Fibroblast of lung (primary cell): ENCODE data around the gene SMARCE1. TPM values are rescaled to one million over a fixed set of nuclear protein-coding genes. Genes with fewer than 3 reads are reported as not detected.

Experiments
- DNase-seq, 2 donors: peaks; one replicate each; pipeline versions ENCODE4 v3.0.0 to v3.0.0-alpha.2; 2010; ENCODE audit warnings: low read depth in 2 of 2
- H2AFZ ChIP-seq: 2 replicates; pipeline ENCODE4 v1.5.1; 2012; ENCODE audit warnings: low read length, control low read depth, inconsistent platforms
- H3K27ac ChIP-seq: 2 replicates; pipeline ENCODE4 v1.5.1; 2011; ENCODE audit warnings: low read length, control low read depth; ENCODE audit not compliant: insufficient read depth
- H3K27me3 ChIP-seq: 2 replicates; pipeline ENCODE4 v1.5.1; 2011; ENCODE audit warnings: mild to moderate bottlenecking, low read length; ENCODE audit not compliant: control insufficient read depth, insufficient read depth
- H3K36me3 ChIP-seq: 2 replicates; pipeline ENCODE4 v1.5.1; 2011; ENCODE audit warnings: low read length; ENCODE audit not compliant: control insufficient read depth, insufficient read depth
- H3K4me1 ChIP-seq: 2 replicates; pipeline ENCODE4 v1.5.1; 2011; ENCODE audit warnings: low read length; ENCODE audit not compliant: control insufficient read depth, insufficient read depth; ENCODE audit errors: extremely low read depth
- H3K4me2 ChIP-seq: 2 replicates; pipeline ENCODE4 v1.5.1; 2011; ENCODE audit warnings: low read length, control low read depth; ENCODE audit not compliant: insufficient read depth; ENCODE audit errors: extremely low read depth
- H3K4me3 ChIP-seq, 4 experiments: fragments of 200-600 bp in 1 of 4; sonication (generic) in 1 of 4; replicated peaks in 1 of 4; 2 replicates each; pipeline ENCODE4 v1.5.1; 2011 to 2016; ENCODE audit warnings: low read length in 4 of 4, low read depth in 3 of 4, mild to moderate bottlenecking in 3 of 4, control low read depth in 2 of 4, inconsistent platforms in 1 of 4, mixed read lengths in 1 of 4; ENCODE audit not compliant: insufficient read depth in 1 of 4; ENCODE audit errors: control extremely low read depth in 1 of 4
- H3K79me2 ChIP-seq: 2 replicates; pipeline ENCODE4 v1.5.1; 2012; ENCODE audit warnings: mild to moderate bottlenecking, low read length, inconsistent platforms; ENCODE audit not compliant: control insufficient read depth, insufficient read depth
- H3K9ac ChIP-seq: 2 replicates; pipeline ENCODE4 v1.5.1; 2011; ENCODE audit warnings: mild to moderate bottlenecking, low read length, control low read depth; ENCODE audit not compliant: insufficient read depth
- H3K9me3 ChIP-seq: 2 replicates; pipeline ENCODE4 v1.5.1; 2012; ENCODE audit warnings: low read depth, low read length; ENCODE audit not compliant: control insufficient read depth, insufficient read depth
- H4K20me1 ChIP-seq: 2 replicates; pipeline ENCODE4 v1.5.1; 2011; ENCODE audit warnings: low read length; ENCODE audit not compliant: control insufficient read depth, insufficient read depth; ENCODE audit errors: extremely low read depth
- CTCF ChIP-seq, 2 donors: IDR thresholded peaks in 1 of 2; conservative IDR thresholded peaks in 1 of 2; 1 replicate in 1 of 2; 2 replicates in 1 of 2; pipeline ENCODE4 v1.5.1; 2011 to 2012; ENCODE audit warnings: low read length in 2 of 2, control low read depth in 1 of 2, inconsistent platforms in 1 of 2, low read depth in 1 of 2, mild to moderate bottlenecking in 1 of 2
- EZH2 ChIP-seq: IDR thresholded peaks from 2 replicates; pipeline ENCODE4 v1.5.1; 2012; ENCODE audit warnings: low read length, control low read depth, mild to moderate bottlenecking; ENCODE audit errors: missing control alignments
- polyA plus RNA-seq, 2 donors: library from polyadenylated mRNA; depleted of rRNA in 1 of 2; stranded (reverse) in 1 of 2; unstranded in 1 of 2; fragments of >200 nt; gene quantifications; 2 replicates each; pipeline ENCODE4 v1.2.1, GENCODE V29; 2011 to 2012; ENCODE audit warnings: missing spikeins in 1 of 2
- total RNA-seq: library from RNA; depleted of rRNA; stranded (reverse); fragments of >200 nt; gene quantifications from 2 replicates; pipeline ENCODE4 v1.2.1, GENCODE V29; 2014

SMARCE1 gene
- total and polyA plus RNA-seq, 2 donors (not counting 1 experiment from before 2014, with no cell fraction given) = 75.6 to 93.8 TPM

- H3K4me3 ChIP-seq = no peak overlapping the region
- H3K9ac ChIP-seq = no peak overlapping the region
- DNase-seq = no peak
- no peaks in the 10 kb centered on the region for H3K36me3 ChIP-seq
- no peaks in the 10 kb centered on the region for H4K20me1 ChIP-seq
- H3K27me3 ChIP-seq = peaks cover 16% of the 10 kb centered on the region
- H3K79me2 ChIP-seq = no peaks in the 10 kb centered on the region
- H3K9me3 ChIP-seq = no peaks in the 10 kb centered on the region
- no peaks in the 10 kb centered on the region for H3K4me1 ChIP-seq
- H3K27ac ChIP-seq = no peak overlapping the region
- H2AFZ ChIP-seq = no peak overlapping the region
- TF ChIP-seq EZH2 (no peak), CTCF (conservative IDR thresholded peaks at IDR 0.05 in 1 of 2, IDR thresholded peaks at IDR 0.05 in 1 of 2; ENCODE audit: low read depth in 1 of 2, low read length in 2 of 2) (no peak)
- H3K4me2 ChIP-seq = no peak overlapping the region
These were observed 47.1 kb downstream of the SMARCE1 start for GRCh38 chr17:40600486-40601046.

- H3K4me2 ChIP-seq = no peak overlapping the region
- no peak for DNase-seq
- H2AFZ ChIP-seq = no peak overlapping the region
- TF ChIP-seq EZH2 (no peak), CTCF (conservative IDR thresholded peaks at IDR 0.05 in 1 of 2, IDR thresholded peaks at IDR 0.05 in 1 of 2; ENCODE audit: low read depth in 1 of 2, low read length in 2 of 2) (no peak)
- H3K27me3 ChIP-seq = peaks cover 8% of the 10 kb centered on the region
- no peaks in the 10 kb centered on the region for H3K79me2 ChIP-seq
- no peak overlapping the region for H3K4me3 ChIP-seq
- no peaks in the 10 kb centered on the region for H3K4me1 ChIP-seq
- no peak overlapping the region for H3K27ac ChIP-seq
- no peaks in the 10 kb centered on the region for H4K20me1 ChIP-seq
- no peak overlapping the region for H3K9ac ChIP-seq
- no peaks in the 10 kb centered on the region for H3K36me3 ChIP-seq
- no peaks in the 10 kb centered on the region for H3K9me3 ChIP-seq
These were observed 48.2 kb downstream of the SMARCE1 start for GRCh38 chr17:40599468-40599763.

- Histone ChIP-seq H3K4me1 (no peaks in the 10 kb centered on the region), H3K36me3 (no peaks in the 10 kb centered on the region), H3K4me2 (no peak overlapping the region), H4K20me1 (no peaks in the 10 kb centered on the region), H3K9ac (no peak overlapping the region), H3K79me2 (no peaks in the 10 kb centered on the region), H3K27ac (no peak overlapping the region), H2AFZ (no peak overlapping the region), H3K27me3 (peaks cover 3% of the 10 kb centered on the region), H3K9me3 (no peaks in the 10 kb centered on the region), H3K4me3 (no peak overlapping the region)
- TF ChIP-seq CTCF (conservative IDR thresholded peaks at IDR 0.05 in 1 of 2, IDR thresholded peaks at IDR 0.05 in 1 of 2; ENCODE audit: low read depth in 1 of 2, low read length in 2 of 2) (no peak), EZH2 (no peak)
- peak in 1 of 2 donors; percentile 69 for DNase-seq
These were observed 48.8 kb downstream of the SMARCE1 start for GRCh38 chr17:40598619-40599467.
